ENCODE measurements around the gene FBXO7.

The FBXO7 gene

DNA sequence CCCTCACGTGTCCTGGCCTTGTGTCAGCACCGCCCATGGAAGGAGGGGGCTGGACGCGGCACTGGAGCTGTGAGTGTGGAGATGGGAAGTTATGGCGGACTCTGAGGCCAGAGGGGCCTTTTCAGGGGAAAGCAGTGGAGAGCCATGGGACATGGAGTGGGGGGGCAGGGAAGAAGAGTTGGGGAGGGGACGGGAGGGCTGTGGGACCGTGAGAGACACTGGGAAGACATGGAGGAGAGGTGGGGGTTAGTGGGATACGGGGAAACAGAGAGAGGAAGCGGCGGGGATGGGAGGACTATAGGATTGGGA lies 58.2 kb downstream of the FBXO7 start:
- DNase-seq, result no peak

DNA sequence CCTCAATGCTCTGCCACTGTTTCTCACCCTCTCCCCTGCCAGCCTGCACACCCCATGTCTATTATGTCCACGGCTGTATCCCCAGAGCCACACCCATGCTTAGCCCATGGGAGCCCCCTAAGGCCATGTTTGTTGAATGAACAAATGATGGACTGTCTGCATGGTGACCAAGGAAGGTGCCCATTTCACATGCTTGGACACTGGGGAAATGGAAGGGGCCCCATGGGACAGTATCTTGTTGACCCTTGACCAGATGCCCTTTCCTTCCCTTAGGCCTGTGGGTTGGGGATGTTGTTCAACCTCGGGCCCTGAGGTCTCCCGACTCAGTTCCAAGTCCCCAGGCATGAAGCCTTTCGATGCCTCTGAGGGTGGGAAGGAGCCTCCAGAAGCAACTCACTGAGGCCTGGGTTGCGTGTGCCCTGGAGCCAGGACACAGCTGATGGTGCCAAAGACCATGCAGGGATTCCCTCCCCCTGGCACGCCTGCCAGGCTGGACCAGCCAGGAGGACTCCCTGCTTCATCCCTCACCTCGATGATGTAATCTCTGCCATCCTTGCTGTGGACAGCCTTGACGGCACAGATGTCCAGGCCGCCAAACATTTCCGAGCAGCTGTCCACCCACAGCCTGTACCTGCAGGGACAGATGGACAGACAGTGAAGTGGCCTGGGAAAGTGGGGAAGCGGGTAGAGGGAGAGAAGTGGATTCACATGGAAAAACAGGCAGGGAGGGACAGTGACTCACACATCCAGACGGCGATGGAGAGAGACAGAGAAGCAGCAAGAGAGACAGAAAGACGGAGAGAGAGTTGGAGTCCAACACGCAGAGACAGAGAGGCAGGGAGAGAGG lies 58.9 kb downstream of the FBXO7 start:
- no peak for DNase-seq

DNA sequence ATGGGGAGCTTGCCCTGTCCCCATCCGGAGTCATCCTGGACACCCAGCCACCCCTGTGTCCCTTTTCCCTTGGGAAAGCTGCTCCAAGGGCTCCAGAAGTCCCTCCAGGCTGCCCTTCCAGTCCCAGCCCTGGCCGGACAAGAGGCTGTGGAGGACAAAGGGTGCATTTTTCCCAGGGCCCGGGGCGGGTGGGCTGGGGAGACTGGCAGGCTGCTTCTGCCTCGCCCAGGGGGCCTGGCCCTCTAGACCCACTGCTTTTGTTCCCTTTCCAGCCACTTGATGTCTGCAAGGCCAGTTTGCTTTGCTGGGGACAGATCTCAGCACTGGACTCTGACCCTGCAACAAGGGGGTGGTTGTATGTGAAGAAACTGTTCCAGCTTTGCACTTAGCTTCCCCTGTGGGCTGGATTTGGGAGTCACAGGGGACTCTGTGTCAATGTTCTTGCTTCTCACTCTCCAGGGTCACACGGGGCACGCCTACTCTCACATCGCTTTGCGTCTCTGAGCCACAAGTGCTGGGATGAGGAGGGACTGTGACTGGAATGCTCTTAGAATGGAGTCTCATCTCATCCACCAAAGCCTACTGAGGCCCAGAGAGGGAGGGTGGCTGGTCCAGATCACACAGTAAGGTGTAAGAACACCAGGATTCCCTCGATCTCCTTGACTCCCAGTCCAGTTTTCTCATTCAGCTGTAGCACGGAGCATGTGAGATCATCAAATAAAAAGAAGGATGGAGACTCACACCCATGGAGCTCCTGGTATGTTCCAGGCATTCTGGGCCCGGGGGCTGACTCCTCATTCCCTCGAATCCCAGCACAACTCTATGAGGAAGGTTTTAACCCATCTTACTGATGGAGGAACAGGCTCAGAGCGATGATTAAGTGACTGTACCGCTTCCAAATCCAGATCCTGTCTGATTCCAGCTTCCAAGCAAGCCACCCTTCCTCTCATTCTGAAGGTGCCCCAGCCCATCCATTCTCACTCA lies 59.9 kb downstream of the FBXO7 start:
- no peak for DNase-seq

DNA sequence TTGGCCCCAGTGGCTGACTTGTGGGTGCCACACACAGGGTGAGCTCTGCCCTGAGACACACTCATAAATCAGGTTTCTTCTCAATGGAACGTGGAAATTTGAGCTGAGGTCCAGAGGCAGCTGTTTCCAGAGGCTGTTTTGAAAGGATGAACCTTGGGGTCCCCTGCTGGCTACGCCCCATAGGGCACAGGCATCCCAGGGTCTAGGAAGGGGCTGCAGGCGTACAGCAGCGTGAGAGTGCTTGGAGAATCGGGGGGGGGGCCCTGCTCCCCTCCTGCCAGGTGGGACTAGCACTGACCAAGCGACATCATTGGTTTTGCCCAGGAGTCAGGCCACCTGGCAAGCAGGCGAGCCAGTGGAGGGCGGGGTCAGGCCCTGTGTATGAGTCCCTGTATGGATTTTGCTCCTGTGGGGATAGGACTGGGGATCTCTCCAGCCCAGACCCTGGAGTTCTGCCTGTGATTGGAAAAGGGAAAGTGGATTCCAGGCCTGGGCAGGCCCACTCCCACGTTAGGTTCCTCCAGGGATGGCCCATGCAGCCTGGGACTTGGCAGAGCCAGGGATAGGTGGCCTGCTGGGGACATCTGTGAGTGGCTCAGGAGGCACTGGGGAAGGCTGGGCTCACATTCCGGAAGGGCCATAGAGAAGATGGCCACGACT lies 61.0 kb downstream of the FBXO7 start:
- no peak for DNase-seq

DNA sequence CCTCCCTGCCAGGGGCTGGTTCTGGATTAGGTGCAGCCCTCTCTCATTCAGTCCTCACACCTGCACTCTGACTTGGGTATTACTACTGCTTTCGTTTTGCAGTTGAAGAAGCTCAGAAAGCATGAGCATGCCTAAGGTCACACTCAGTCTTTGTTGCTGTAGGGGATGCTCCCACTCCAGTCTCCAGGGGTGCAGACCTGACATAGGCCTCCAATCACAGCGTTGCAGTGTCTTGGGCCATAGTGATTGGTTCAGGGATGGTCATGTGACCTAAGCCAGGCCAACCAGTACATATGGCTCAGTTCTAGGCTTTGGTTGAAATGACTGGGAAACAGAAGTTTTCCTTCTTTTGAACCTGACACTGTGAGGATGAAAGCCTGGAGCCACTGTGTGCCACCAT lies 61.7 kb downstream of the FBXO7 start:
- DNase-seq, result no peak

DNA sequence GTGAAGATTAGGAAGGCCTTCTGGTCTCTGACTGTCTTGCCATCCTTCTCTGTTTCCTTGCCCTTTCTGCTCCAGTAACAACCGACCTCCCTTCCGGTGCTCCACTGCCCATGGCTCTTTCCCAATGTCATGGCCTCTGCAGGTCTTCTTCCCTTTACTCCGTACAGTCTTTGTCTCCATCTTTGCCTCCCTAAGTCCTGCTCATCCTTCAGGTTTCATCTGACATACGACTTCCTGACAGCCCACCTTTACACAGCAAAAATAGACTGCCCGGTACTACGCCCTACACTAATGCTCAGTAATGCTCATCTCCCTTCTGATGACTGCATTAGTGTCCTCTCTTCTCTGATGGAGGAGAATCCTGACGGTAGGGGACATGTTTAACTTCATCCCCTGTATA lies 63.9 kb downstream of the FBXO7 start:
- DNase-seq, result no peak

DNA sequence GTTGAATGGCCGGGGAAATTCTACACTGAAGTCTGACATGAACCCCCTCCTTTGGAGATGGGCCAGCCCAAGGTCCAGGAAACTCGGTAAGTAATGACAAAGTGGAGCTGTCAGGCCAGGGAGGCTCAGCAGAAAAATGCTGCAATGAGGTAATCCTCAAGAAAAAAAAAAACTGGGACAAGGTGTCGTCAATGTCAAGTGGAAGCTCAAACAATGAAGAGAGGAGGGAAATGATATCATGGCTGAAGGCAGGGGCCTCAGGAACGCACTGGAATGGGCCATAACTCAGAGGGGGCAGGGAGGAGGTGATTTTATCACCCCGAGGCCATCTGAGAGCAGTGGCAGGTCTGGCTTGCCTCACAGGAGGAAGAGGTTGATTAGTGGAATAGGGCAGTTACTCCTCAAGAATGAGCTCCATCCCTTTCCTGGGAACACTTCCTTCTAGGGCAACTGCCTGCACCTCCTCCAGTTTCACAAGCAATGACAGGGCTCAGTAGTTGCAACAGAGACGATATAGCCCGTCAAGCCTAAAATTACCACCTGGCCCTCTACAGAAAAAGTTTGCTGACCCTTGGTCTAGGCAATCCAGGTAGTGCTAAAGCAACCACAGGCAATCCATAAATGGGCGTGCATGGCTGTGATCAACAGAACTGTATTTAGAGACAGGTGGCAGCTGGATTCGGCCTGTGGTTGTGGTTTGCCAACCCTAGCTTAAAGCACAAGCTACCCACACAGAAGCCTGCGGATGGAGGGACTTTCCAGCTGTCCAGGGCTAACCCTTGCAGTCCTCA lies 65.2 kb downstream of the FBXO7 start:
- DNase-seq, result no peak

DNA sequence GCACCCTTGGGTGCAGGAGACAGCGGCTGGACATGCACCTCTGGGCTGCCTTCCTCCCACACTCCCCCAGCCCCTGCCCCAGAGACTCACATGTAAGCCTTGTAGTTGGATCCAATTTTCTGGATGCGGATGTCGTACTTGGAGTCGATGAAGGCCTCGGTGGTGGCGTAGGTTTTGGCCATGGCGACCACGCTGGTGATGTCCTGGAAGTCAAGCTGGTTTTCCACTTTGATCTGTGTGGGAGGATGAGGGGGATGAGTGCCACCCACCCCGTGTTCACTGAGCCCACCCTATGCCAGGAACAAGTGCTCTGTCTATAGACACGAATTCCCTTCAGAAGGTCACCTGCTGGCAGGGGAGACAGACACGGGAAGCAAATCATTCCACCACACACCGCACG lies 66.9 kb downstream of the FBXO7 start:
- DNase-seq, result no peak

DNA sequence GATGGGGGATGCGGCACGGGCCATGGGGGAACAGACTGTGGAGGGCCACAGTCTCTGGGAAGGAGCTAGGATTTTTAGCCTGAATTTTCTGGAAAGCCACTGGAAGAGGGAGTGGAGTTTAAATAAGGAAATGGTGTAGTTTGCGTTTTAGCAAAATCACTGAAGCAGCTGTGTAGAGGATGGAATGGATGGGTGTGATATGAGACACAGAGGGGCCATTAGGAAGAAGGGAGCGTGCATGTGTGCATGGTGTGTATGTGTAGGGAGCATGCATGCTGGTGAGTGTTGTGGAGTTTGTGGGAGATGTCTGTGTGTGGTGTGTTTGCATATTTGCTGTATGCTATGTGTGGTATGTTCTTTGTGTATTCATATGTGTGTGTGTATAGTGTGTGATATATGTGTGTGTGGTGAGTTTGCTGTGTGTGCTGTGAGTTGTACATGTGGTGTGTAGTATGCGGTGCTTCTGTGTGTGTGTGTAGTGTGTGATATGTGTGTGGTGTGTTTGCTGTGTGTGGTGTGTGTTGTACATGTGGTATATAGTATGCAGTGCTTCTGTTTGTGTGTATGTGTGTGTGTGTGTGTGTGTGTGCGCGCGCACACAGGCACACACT lies 67.6 kb downstream of the FBXO7 start:
- DNase-seq, result no peak

DNA sequence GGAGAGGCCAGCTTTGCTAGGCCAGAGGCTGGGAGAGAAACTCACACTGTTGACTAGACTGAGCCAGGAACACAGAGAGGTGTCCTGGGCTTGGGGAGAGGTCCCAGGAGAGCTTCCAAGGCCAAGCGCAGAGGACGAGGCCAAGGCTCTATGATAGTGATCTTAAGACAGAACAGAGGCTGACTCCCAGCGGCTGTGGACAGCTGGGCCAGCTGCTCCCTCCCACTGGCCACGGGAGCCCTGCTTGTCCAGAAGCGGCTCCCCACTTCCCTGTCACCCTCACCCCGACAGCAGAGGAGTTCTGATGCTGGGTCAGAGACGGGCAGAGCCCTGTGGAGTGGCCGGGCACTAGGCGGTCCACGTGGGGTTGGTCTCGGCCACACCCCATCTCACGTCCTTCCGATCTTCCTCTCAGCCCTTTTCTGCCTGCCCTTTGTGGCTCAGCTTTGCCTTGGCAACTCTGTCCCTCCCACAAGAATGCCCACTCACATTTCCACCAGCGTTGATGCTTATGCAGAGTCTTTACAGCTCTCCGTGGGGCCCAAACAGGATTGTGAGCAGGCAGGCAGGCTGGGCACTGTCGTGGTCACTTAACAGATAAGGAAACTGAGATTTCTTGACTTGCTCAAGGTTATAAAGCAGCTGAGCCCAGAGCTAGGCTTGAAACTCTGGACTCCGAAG lies 68.2 kb downstream of the FBXO7 start:
- DNase-seq, result no peak

DNA sequence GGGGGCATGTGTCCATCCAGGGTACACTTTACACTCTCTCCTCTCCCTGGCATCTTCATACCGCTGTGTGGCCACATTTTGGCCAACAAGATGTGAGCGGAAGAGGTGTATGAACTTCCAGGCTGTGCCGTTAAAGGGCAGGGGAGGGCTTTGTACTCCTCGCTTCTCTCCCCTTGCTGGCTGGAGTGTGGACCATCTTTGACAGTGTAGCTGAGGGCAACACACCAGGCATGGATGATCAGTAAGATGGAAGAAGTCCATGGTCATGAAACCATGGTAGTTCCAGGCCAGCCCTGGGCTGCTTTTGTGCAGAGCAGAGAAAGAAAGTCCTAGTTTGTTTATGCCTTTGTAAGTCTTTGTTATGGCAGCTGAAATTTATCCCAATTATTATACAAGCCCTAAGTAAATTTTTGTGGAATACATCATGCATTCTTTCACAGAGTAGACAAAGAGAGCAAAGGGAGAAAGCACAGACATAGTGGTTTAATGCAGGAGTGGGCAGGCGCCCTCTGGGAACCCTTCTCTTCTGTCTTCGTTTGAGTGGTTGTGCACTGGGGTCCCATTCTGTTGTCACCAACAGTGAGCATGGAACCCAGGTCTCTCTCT lies 70.4 kb downstream of the FBXO7 start:
- DNase-seq, result no peak

DNA sequence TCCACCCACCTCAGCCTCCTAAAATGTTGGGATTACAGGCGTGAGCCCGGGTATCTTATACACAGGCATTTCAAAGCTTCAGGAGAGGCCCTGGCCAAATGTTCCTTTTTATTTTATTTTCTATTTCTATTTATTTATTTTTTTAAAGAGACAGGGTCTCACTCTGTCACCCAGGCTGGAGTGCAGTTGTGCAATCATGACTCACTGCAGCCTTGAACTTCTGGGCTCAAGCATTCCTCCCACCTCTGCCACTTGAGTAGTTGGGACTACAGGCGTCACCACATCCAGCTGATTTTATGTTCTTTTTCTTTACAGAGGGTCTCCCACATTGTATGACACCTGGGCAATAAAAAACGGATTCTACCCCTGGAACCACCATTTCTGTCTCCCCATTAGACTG lies 71.2 kb downstream of the FBXO7 start:
- DNase-seq, result no peak

DNA sequence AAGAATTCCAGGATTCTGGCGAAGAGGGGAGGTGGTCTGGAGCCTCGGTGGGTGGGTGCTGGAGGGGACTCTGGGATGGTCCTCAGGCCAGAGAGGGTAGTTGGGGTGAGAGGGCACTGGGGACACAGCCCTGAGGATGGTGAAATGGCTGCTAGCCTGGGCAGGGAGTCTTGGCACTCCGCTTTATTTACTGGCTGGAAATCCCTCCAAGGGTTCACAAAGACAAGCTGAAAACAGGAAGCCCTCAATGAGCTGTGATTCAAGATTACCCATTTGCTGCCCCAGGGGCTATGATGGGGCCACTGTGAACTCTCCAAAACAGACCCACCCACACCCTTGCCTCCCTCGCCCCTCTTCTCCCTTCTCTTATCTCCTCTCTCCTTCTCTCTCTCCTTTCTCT lies 71.9 kb downstream of the FBXO7 start:
- DNase-seq, result no peak

DNA sequence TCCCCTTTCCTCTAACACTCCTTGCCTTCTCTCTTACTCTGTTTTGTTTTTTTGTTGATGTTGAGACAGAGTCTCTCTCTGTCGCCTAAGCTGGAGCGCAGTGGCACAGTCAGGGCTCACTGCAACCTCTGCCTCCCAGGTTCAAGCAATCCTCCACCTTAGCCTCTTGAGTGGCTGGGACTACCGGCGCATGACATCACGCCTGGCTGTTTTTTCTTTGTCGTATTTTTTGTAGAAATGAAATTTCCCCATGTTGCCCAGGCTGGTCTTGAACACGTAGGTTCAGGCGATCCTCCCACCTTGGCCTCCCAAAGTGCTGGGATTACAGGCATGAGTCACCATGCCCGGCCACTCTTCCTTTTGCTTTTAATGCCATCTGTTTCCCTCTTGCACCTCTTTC lies 72.3 kb downstream of the FBXO7 start:
- no peak for DNase-seq

DNA sequence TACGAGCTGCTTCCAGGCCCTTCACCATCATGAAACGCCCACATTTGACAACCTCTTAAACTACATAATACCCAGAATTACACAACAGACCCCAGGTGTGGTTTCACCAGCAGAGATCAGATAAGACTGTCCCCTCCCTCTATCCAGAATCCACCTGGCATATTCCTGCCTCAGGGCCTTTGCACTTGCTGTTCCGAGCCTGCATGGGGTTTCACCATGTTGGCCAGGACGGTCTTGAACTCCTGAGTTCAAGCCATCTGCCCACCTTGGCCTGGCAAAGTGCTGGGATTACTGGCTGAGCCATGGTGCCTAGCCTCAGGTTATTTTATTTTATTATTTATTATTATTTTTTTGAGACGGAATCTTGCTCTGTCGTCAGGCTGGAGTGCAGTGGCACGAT lies 73.4 kb downstream of the FBXO7 start:
- DNase-seq, result no peak

All from amniotic stem cell (primary cell).